HG03175 (cell line): ENCODE data around the gene PRKD2.

Source experiments
- ATAC-seq: cut with Tn5 transposase; IDR thresholded peaks from one replicate; pipeline ENCODE4 v1.9.1; 2021; ENCODE audit warnings: mild to moderate bottlenecking, moderate library complexity; ENCODE audit not compliant: unreplicated experiment

The PRKD2 gene

GRCh38 chr19:46742926-46743480 lies 26.1 kb upstream of the PRKD2 start:
- no peak for ATAC-seq

GRCh38 chr19:46741447-46741846 lies 24.5 kb upstream of the PRKD2 start:
- no peak for ATAC-seq

- no peak for ATAC-seq
Measured at GRCh38 chr19:46739290-46739771, 22.4 kb upstream of the PRKD2 start.

GRCh38 chr19:46737761-46738171 lies 20.9 kb upstream of the PRKD2 start:
- no peak for ATAC-seq

- ATAC-seq, result no peak
Measured at GRCh38 chr19:46737298-46737654, 20.4 kb upstream of the PRKD2 start.

- no peak for ATAC-seq
Measured at GRCh38 chr19:46736531-46737297, 19.8 kb upstream of the PRKD2 start.

- no peak for ATAC-seq
Measured at GRCh38 chr19:46733690-46734292, 16.9 kb upstream of the PRKD2 start.

- ATAC-seq, result no peak
Measured at GRCh38 chr19:46732966-46733689, 16.2 kb upstream of the PRKD2 start.

GRCh38 chr19:46732172-46732938 lies 15.4 kb upstream of the PRKD2 start:
- ATAC-seq, result no peak

GRCh38 chr19:46731584-46731983 lies 14.7 kb upstream of the PRKD2 start:
- ATAC-seq, result no peak

GRCh38 chr19:46731007-46731501 lies 14.1 kb upstream of the PRKD2 start:
- ATAC-seq, result no peak

GRCh38 chr19:46730595-46730994 lies 13.7 kb upstream of the PRKD2 start:
- no peak for ATAC-seq

GRCh38 chr19:46730187-46730586 lies 13.3 kb upstream of the PRKD2 start:
- ATAC-seq, result no peak

GRCh38 chr19:46729696-46730095 lies 12.8 kb upstream of the PRKD2 start:
- no peak for ATAC-seq

GRCh38 chr19:46728693-46729339 lies 11.9 kb upstream of the PRKD2 start:
- no peak for ATAC-seq

GRCh38 chr19:46728208-46728607 lies 11.3 kb upstream of the PRKD2 start:
- ATAC-seq, result no peak

- ATAC-seq, result no peak
Measured at GRCh38 chr19:46727757-46728156, 10.8 kb upstream of the PRKD2 start.

- ATAC-seq, result no peak
Measured at GRCh38 chr19:46726971-46727501, 10.1 kb upstream of the PRKD2 start.

- ATAC-seq, result no peak
Measured at GRCh38 chr19:46726551-46726950, 9.6 kb upstream of the PRKD2 start.

GRCh38 chr19:46725859-46726393 lies 9.0 kb upstream of the PRKD2 start:
- no peak for ATAC-seq
